Subcutaneous abdominal adipose tissue (tissue), 5 donors: ENCODE measurements around the gene BUD31.

ENCODE experiments used
- H3K27ac ChIP-seq: one replicate; pipeline ENCODE4 v1.7.0; 2013; ENCODE audit warnings: low read depth, mild to moderate bottlenecking, inconsistent platforms, low read length, moderate library complexity
- H3K27me3 ChIP-seq, 5 donors: one replicate each; pipeline ENCODE4 v1.7.0; 2013; ENCODE audit warnings: low read length in 5 of 5, inconsistent platforms in 1 of 5; ENCODE audit not compliant: control insufficient read depth in 5 of 5, insufficient read depth in 4 of 5
- H3K36me3 ChIP-seq, 5 donors: one replicate each; pipeline ENCODE4 v1.7.0; 2013; ENCODE audit warnings: low read length in 5 of 5; ENCODE audit not compliant: control insufficient read depth in 5 of 5, insufficient read depth in 5 of 5
- H3K4me1 ChIP-seq, 5 donors: one replicate each; pipeline ENCODE4 v1.7.0; 2013; ENCODE audit warnings: low read length in 5 of 5, mild to moderate bottlenecking in 3 of 5, moderate library complexity in 1 of 5; ENCODE audit not compliant: control insufficient read depth in 5 of 5, insufficient read depth in 5 of 5
- H3K4me3 ChIP-seq, 5 donors: one replicate each; pipeline ENCODE4 v1.7.0; 2013; ENCODE audit warnings: low read length in 5 of 5, low read depth in 1 of 5
- H3K9ac ChIP-seq, 5 donors: one replicate each; pipeline ENCODE4 v1.7.0; 2013; ENCODE audit warnings: low read length in 5 of 5, mild to moderate bottlenecking in 4 of 5, moderate library complexity in 3 of 5
- H3K9me3 ChIP-seq, 5 donors: one replicate each; pipeline ENCODE4 v1.7.0; 2013; ENCODE audit warnings: low read length in 5 of 5; ENCODE audit not compliant: control insufficient read depth in 5 of 5
- donor health status: healthy.
- donor health status: healthy.
- donor health status: healthy.
- donor health status: healthy.
- donor health status: healthy.

BUD31 gene

DNA sequence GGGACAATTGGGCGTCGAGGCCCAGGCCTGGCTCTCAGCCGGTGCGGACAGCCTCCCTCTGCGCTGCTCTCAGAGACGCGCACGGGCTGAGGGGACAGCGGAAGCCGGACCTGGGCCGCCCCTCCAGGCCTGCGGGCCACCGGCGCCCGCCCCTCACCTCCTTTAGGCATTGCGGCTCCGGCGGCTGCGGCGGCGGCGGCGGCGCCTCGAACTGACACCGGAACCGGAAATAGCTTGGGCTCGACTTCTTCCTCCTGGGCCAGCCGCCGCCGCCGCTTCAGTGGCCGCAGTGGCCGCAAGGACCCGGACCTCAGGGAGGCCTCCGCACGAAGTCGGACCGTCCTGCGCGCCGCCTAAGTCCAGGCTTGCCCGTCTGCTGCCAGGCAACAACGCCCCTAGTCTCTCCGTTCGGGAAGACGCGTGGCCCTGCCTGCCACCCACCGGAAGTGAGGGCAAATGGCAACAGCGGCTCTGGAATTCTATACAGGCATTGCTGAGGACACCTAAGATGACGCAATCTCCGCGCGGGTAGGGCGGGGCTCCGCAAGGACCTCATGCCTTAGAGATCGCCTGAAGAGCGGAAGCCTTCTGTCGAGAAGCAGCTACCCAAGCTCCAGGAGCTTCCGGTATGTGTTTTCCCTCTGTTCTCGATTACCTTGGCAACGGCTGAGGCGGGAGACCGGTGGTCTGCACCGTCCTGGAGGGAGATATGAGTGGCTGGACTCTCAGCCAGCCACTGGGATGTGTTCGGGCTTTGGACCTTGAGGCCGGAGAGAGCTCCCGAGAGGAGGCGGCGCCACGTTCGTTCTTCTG is at the start of gene BUD31, which contains the start of gene PDAP1:
BUD31 (plus strand) TSS at position 591 of the 813 bp plus-strand sequence. CDS start 2,124 bp downstream, outside the sequence.
PDAP1 (minus strand) TSS at position 219 of the 813 bp plus-strand sequence; CDS start at position 170, 49 bp downstream.
- H3K9ac ChIP-seq = peak within 1 kb of the TSS; percentile 93 to 99 (median 97)
- H3K27me3 ChIP-seq = no peaks in the 10 kb centered on the region
- peak within 1 kb of the TSS; percentile 98 for H3K27ac ChIP-seq
- no peaks in the 10 kb centered on the region for H3K9me3 ChIP-seq
- peaks cover 10 to 50% (median 43%) of the 10 kb centered on the region in 5 donors for H3K4me1 ChIP-seq
- H3K36me3 ChIP-seq = peaks cover 8 to 45% (median 35%) of the 10 kb centered on the region in 5 donors
- H3K4me3 ChIP-seq = peak within 1 kb of the TSS; percentile 93 to 99 (median 99)

DNA sequence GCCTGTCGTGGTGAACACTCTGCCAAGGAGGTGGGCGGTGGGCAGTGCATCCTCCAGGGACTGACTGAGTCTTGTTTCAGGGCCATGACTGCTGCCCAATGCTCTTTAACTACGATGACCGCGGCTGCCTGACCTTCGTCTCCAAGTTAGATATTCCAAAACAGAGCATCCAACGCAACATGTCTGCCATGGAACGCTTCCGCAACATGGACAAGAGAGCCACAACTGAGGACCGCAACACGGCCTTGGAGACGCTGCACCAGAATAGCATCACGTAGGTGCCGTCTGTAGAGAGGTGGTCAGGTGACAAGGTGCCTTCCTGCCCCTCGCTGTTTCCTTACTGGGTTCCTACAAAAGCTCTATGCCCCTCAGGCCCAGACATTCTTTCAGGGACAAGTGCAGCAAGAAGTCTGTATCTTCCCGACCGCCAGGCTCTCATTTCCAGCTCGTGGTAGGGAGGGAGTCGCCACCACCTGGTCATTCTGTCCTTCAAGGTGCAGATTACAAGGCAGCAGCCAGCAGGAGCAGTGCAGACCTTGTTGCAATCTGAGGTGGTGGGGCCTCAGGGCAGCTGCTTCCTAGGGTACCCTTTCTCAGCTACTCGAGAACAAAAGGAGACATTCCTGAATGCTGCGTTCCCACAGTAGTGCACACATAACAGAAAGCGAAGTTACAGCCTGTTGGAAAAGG is 49.2 kb upstream of the BUD31 start:
- Histone ChIP-seq H3K9me3 (no peaks in the 10 kb centered on the region), H3K27me3 (no peaks in the 10 kb centered on the region), H3K27ac (no peak overlapping the region), H3K36me3 (peaks cover 14 to 89% (median 69%) of the 10 kb centered on the region in 5 donors), H3K9ac (no peak overlapping the region), H3K4me3 (no peak overlapping the region), H3K4me1 (no peaks in the 10 kb centered on the region)

DNA sequence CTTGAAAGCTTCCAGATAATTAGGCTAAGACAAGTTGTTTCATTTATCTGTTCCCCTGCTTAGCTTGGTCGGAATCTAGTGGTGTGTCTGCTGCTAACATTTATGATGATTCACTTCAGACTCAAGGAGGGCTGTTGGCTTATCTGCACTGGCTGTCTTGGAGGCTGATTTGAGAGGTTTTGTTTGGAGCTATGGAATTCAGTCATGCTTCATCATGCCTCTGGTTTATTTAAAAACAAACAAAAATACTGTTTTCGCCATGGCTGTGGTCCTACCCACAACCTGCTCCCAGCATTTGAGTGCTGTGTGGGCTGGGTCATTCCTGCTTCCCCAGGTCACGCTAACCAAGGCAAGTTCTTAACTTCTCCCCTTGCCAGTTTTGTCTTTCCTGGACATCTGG is 46.0 kb upstream of the BUD31 start:
- H3K9ac ChIP-seq = no peak overlapping the region
- H3K27me3 ChIP-seq = no peaks in the 10 kb centered on the region
- no peak overlapping the region for H3K4me3 ChIP-seq
- H3K27ac ChIP-seq = no peak overlapping the region
- H3K4me1 ChIP-seq = no peaks in the 10 kb centered on the region
- no peaks in the 10 kb centered on the region for H3K9me3 ChIP-seq
- H3K36me3 ChIP-seq = peaks cover 7 to 87% (median 74%) of the 10 kb centered on the region in 5 donors

DNA sequence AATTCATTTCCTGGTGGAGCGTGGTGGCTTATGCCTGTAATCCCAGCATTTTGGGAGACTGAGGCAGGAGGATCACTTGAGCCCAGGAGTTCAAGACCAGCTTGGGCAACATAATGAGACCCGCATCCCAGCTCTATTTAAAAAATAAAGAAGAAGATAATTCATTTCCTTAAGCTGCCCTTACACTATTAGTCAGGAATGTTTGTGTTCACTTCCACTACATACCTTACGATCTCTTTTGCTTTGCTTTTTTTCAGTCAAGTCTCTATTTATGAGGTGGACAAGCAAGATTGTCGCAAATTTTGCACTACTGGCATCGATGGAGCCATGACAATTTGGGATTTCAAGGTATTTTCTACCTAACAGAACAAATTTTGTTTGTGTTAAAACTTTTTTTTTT is 45.5 kb upstream of the BUD31 start:
- Histone ChIP-seq H3K4me1 (no peaks in the 10 kb centered on the region), H3K4me3 (no peak overlapping the region), H3K27me3 (no peaks in the 10 kb centered on the region), H3K36me3 (peaks cover 7 to 82% (median 69%) of the 10 kb centered on the region in 5 donors), H3K27ac (no peak overlapping the region), H3K9me3 (no peaks in the 10 kb centered on the region), H3K9ac (no peak overlapping the region)

DNA sequence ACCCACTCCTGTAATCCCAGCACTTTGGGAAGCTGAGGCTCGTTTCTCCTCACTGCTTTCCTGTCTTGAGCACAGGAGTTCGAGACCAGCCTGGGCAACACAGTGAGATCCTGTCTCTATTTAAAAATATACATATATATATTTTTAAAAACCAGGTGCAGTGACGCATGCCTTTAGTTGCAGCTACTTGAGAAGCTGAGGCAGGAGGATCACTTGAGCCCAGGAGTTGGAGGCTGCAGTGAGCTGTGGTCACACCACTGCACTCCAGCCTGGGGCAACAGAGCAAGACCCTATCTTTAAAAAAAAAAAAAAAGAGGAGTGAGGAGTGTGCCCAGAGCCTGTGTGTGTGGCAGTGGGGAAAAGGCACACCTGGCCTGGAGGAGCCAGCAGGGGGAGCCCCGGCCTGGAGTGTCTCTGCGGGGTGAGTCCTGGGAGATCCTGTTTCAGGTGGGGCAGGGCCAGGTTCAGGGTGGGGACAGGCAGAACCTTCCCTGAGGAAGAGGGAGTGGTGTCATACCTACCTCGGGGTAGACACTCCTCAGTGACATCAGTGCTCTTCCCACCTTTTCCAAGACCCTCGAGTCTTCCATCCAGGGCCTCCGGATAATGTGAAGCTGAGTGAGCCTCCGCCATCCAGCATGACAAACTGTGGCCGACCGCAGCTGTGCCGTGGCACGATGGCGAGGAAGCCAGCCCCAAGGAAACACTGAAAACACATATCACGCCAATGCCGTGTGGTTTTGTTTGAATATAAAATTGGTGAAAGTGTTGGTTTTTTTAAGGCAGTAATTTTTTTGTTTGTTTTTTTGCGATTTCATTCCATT is 43.2 kb upstream of the BUD31 start:
- H3K9me3 ChIP-seq = no peaks in the 10 kb centered on the region
- H3K9ac ChIP-seq = no peak overlapping the region
- no peak overlapping the region for H3K4me3 ChIP-seq
- no peak overlapping the region for H3K27ac ChIP-seq
- no peaks in the 10 kb centered on the region for H3K4me1 ChIP-seq
- H3K27me3 ChIP-seq = no peaks in the 10 kb centered on the region
- peaks cover 7 to 69% (median 56%) of the 10 kb centered on the region in 5 donors for H3K36me3 ChIP-seq

DNA sequence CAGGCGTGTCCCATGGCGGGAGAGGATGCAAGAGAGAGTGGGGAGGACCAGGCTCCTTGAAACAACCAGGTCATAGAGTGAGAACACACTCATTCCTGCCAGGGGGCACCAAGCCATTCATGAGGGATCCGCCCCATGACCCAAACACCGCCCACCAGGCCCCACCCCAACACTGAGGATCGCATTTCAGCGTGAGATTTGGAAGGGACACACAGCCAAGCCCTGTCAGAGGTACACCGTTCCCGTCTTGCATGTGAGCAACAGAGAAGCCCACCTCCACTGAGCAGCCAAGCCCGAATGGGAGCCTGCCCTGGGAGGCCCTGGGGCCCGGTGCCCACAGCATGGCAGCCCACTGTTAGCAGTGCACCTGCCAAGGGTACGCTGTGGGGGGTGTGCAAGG is 42.1 kb upstream of the BUD31 start:
- no peak overlapping the region for H3K4me3 ChIP-seq
- H3K9me3 ChIP-seq = no peaks in the 10 kb centered on the region
- no peaks in the 10 kb centered on the region for H3K4me1 ChIP-seq
- peaks cover 3 to 58% (median 45%) of the 10 kb centered on the region in 5 donors for H3K36me3 ChIP-seq
- no peaks in the 10 kb centered on the region for H3K27me3 ChIP-seq
- H3K27ac ChIP-seq = no peak overlapping the region
- no peak overlapping the region for H3K9ac ChIP-seq

DNA sequence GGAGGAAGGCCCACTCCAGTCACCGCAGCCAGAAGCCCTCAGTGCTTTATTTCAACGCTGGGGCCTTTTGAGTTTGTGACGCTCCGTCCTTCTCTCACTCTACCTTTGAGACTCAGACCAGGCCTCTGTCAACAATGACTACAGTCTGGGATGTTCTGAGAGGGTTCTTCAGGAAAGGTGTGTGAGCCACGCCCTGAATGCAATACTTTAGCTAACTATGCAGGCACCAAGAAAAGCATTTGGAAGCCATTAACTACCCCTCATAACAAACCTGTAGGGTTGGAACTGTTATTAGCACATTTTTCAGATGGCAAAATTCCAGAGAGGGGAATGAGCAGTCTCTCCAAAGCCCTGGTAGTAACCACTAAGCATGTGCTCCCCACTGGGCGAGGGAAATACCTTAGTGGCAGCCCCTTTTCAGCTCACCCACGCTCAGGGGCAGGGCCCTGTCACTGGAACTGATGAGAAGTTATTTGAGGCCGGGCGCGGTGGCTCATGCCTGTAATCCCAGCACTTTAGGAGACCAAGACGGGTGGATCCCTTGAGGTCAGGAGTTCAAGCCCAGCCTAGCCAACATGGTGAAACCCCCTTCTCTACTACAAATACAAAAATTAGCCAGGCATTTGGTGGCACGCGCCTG is 39.9 kb upstream of the BUD31 start:
- H3K9me3 ChIP-seq = no peaks in the 10 kb centered on the region
- H3K27ac ChIP-seq = no peak overlapping the region
- H3K4me3 ChIP-seq = no peak overlapping the region
- H3K27me3 ChIP-seq = no peaks in the 10 kb centered on the region
- peaks cover 2 to 9% (median 9%) of the 10 kb centered on the region in 5 donors for H3K4me1 ChIP-seq
- peaks cover 0 to 42% (median 31%) of the 10 kb centered on the region in 5 donors for H3K36me3 ChIP-seq
- H3K9ac ChIP-seq = no peak overlapping the region

DNA sequence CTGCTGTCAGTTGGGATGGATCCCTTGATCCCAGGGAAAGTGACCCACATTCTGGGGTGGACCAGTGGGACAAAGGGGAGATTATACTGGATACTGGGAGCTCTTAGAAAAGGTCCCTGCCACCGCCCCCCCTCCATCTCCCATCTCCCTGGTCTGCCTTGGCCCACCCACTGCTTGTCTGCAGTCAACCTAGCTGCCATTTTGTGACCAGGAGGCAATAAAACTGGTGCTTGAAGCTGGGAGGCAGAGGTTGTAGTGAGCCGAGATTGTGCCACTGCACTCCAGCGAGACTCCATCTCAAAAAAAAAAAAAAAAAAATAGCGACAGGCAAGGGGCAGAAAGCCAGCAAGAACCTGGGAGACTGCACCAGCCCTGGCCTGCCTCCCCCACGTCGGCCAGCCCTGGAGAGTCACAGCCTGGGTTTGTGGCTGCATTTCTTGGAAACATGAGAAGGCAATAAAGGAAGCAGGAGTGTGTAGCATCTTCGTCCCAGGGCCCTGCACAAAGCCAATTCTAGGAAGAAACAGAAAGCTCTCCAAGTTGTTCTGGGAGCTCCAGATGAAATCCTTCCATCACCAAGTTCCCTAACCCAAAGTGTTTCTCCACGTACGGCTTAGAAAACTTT is 38.9 kb upstream of the BUD31 start:
- Histone ChIP-seq H3K27ac (no peak overlapping the region), H3K4me1 (peaks cover 2 to 15% (median 14%) of the 10 kb centered on the region in 5 donors), H3K36me3 (peaks cover 0 to 32% (median 23%) of the 10 kb centered on the region in 5 donors), H3K27me3 (no peaks in the 10 kb centered on the region), H3K4me3 (no peak overlapping the region), H3K9ac (no peak overlapping the region), H3K9me3 (no peaks in the 10 kb centered on the region)

DNA sequence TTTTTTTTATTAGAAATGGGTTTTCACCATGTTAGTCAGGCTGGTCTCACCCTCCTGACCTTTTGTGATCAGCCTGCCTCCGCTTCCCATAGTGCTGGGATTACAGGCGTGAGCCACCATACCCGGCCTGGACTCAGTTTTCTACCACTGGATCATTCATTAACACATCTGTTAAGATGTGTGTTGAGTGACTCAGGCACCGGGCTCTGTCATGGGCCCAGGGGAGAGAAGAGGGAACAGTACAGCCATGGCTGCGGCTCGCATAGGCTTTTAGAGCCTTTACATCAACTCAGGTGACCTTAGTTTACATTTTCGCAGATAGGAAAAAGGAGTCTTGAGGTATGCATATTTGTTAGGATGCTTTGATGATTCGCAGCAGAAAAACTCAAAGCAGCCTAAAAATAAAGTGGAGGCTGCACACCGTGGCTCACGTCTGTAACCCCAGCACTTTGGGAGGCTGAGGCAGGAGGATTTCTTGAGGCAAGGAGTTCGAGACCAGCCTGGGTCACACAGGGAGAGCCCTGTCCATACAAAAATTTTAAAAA is 37.3 kb upstream of the BUD31 start:
- H3K27ac ChIP-seq = no peak overlapping the region
- peaks cover 2 to 26% (median 20%) of the 10 kb centered on the region in 5 donors for H3K4me1 ChIP-seq
- H3K36me3 ChIP-seq = peaks cover 0 to 18% (median 15%) of the 10 kb centered on the region in 5 donors
- H3K4me3 ChIP-seq = no peak overlapping the region
- H3K9me3 ChIP-seq = no peaks in the 10 kb centered on the region
- H3K27me3 ChIP-seq = no peaks in the 10 kb centered on the region
- no peak overlapping the region for H3K9ac ChIP-seq
